ENCODE data around the gene PPM1D.

- TF ChIP-seq CTCF (conservative IDR thresholded peaks at IDR 0.05; ENCODE audit: low read length) (no peak), EZH2phosphoT487 (IDR thresholded peaks at IDR 0.05; ENCODE audit: borderline replicate concordance) (no peak)
Observed at GRCh38 chr17:60599220-60599619, 773 bp upstream of the PPM1D start.

Measured in Loucy (cell line).